GM21515 (cell line): ENCODE results near the gene PIGZ.
A peak's percentile ranks its signal among the peaks of the same experiment; 100 is the strongest.

Source experiments
- ATAC-seq: cut with Tn5 transposase; IDR thresholded peaks from one replicate; pipeline ENCODE4 v1.9.1; 2021; ENCODE audit not compliant: unreplicated experiment

Gene PIGZ

GRCh38 chr3:196968233-196969133 is at the start of gene PIGZ:
Gene PIGZ, minus strand, starts transcription at chr3:196968833. Its CDS starts 16,802 bp downstream, at chr3:196952031.
- ATAC-seq, result peak; percentile 58

GRCh38 chr3:197017003-197017402 is 48.4 kb upstream of the PIGZ start:
- no peak for ATAC-seq

- no peak for ATAC-seq
Measured at GRCh38 chr3:197015790-197016736, 47.4 kb upstream of the PIGZ start.

GRCh38 chr3:197014942-197015575 is 46.4 kb upstream of the PIGZ start:
- no peak for ATAC-seq

- ATAC-seq, result no peak
Measured at GRCh38 chr3:197014024-197014423, 45.4 kb upstream of the PIGZ start.

GRCh38 chr3:197012540-197012883 is 43.9 kb upstream of the PIGZ start:
- no peak for ATAC-seq

GRCh38 chr3:197011780-197012539 is 43.3 kb upstream of the PIGZ start:
- no peak for ATAC-seq

- ATAC-seq, result no peak
Measured at GRCh38 chr3:197010556-197011351, 42.1 kb upstream of the PIGZ start.

- ATAC-seq, result no peak
Measured at GRCh38 chr3:197009532-197010019, 40.9 kb upstream of the PIGZ start.

- no peak for ATAC-seq
Measured at GRCh38 chr3:197008436-197009209, 40.0 kb upstream of the PIGZ start.

GRCh38 chr3:197007953-197008352 is 39.3 kb upstream of the PIGZ start:
- no peak for ATAC-seq

- ATAC-seq, result no peak
Measured at GRCh38 chr3:197007296-197007940, 38.8 kb upstream of the PIGZ start.

GRCh38 chr3:197006860-197007259 is 38.2 kb upstream of the PIGZ start:
- no peak for ATAC-seq

GRCh38 chr3:197006446-197006845 is 37.8 kb upstream of the PIGZ start:
- ATAC-seq, result no peak

GRCh38 chr3:197003461-197004385 is 35.1 kb upstream of the PIGZ start:
- peak; percentile 24 for ATAC-seq

GRCh38 chr3:197002701-197003454 is 34.2 kb upstream of the PIGZ start:
- peak; percentile 64 for ATAC-seq
